H9 (cell line): ENCODE measurements around the gene HPDL. TPM values are rescaled to one million over a fixed set of nuclear protein-coding genes. Genes with fewer than 3 reads are reported as not detected.

Source experiments
- DNase-seq: peaks from one replicate; pipeline ENCODE4 v3.0.0-alpha.2; 2017
- H2AFZ ChIP-seq: one replicate; pipeline ENCODE4 v1.6.1; 2013; ENCODE audit warnings: mild to moderate bottlenecking, low read length, control low read depth, moderate library complexity
- H2AK5ac ChIP-seq: 2 replicates; pipeline ENCODE4 v1.6.1; 2013; ENCODE audit warnings: low read length, control low read depth, mixed read lengths; ENCODE audit not compliant: insufficient read length
- H2BK120ac ChIP-seq: one replicate; pipeline ENCODE4 v1.6.1; 2013; ENCODE audit warnings: low read depth, mild to moderate bottlenecking, low read length, control low read depth, inconsistent platforms; ENCODE audit not compliant: poor library complexity, severe bottlenecking
- H2BK12ac ChIP-seq: 2 replicates; pipeline ENCODE4 v1.6.1; 2013; ENCODE audit warnings: low read length, control low read depth, mixed read lengths, low read depth; ENCODE audit not compliant: insufficient read length
- H2BK15ac ChIP-seq: 2 replicates; pipeline ENCODE4 v1.6.1; 2013; ENCODE audit warnings: low read depth, low read length, control low read depth
- H2BK20ac ChIP-seq: one replicate; pipeline ENCODE4 v1.6.1; 2013; ENCODE audit warnings: low read depth, mild to moderate bottlenecking, low read length, control low read depth, inconsistent platforms; ENCODE audit not compliant: poor library complexity, severe bottlenecking
- H2BK5ac ChIP-seq: 2 replicates; pipeline ENCODE4 v1.6.1; 2013; ENCODE audit warnings: low read length, control low read depth, mixed read lengths; ENCODE audit not compliant: insufficient read length
- H3K14ac ChIP-seq: 2 replicates; pipeline ENCODE4 v1.6.1; 2013; ENCODE audit warnings: low read length, control low read depth; ENCODE audit not compliant: insufficient read depth
- H3K18ac ChIP-seq: 2 replicates; pipeline ENCODE4 v1.6.1; 2013; ENCODE audit warnings: low read depth, mild to moderate bottlenecking, mixed read lengths, low read length, control low read depth; ENCODE audit not compliant: insufficient read length
- H3K23ac ChIP-seq: 2 replicates; pipeline ENCODE4 v1.6.1; 2013; ENCODE audit warnings: low read length, control low read depth, mixed read lengths, low read depth; ENCODE audit not compliant: insufficient read length
- H3K23me2 ChIP-seq: 2 replicates; pipeline ENCODE4 v1.6.1; 2013; ENCODE audit warnings: low read depth, mild to moderate bottlenecking, mixed read lengths, low read length, control low read depth; ENCODE audit not compliant: insufficient read length, poor library complexity, severe bottlenecking
- H3K27ac ChIP-seq: 2 replicates; pipeline ENCODE4 v1.5.1; 2013; ENCODE audit warnings: low read length, control low read depth, mixed read lengths, low read depth; ENCODE audit not compliant: insufficient read length
- H3K27me3 ChIP-seq: 2 replicates; pipeline ENCODE4 v1.6.1; 2013; ENCODE audit warnings: low read length, control low read depth, inconsistent platforms; ENCODE audit not compliant: insufficient read depth
- H3K4ac ChIP-seq: 2 replicates; pipeline ENCODE4 v1.6.1; 2013; ENCODE audit warnings: low read depth, mild to moderate bottlenecking, control low read depth, inconsistent platforms, low read length, moderate library complexity
- H3K4me1 ChIP-seq: 2 replicates; pipeline ENCODE4 v1.6.1; 2013; ENCODE audit warnings: low read length, control low read depth, inconsistent platforms; ENCODE audit not compliant: insufficient read depth
- H3K4me2 ChIP-seq: 2 replicates; pipeline ENCODE4 v1.6.1; 2013; ENCODE audit warnings: low read length, control low read depth, mixed read lengths; ENCODE audit not compliant: insufficient read length, insufficient read depth
- H3K56ac ChIP-seq: 2 replicates; pipeline ENCODE4 v1.6.1; 2013; ENCODE audit warnings: low read depth, mild to moderate bottlenecking, mixed read lengths, low read length, control low read depth; ENCODE audit not compliant: insufficient read length
- H3K79me1 ChIP-seq: 2 replicates; pipeline ENCODE4 v1.6.1; 2013; ENCODE audit warnings: low read depth, mild to moderate bottlenecking, moderate library complexity, low read length, control low read depth, inconsistent platforms; ENCODE audit not compliant: insufficient read depth, poor library complexity, severe bottlenecking
- H3K79me2 ChIP-seq: 2 replicates; pipeline ENCODE4 v1.6.1; 2013; ENCODE audit warnings: low read length, control low read depth, inconsistent platforms; ENCODE audit not compliant: insufficient read depth
- H3K9ac ChIP-seq: 2 replicates; pipeline ENCODE4 v1.6.1; 2013; ENCODE audit warnings: low read length, control low read depth, mixed read lengths; ENCODE audit not compliant: insufficient read length; ENCODE audit errors: extremely low read depth
- H3K9me3 ChIP-seq: one replicate; pipeline ENCODE4 v1.6.1; 2013; ENCODE audit warnings: low read depth, low read length, inconsistent platforms; ENCODE audit not compliant: control insufficient read depth
- H3T11ph ChIP-seq: one replicate; pipeline ENCODE4 v1.6.1; 2013; ENCODE audit warnings: mild to moderate bottlenecking, low read length, control low read depth, inconsistent platforms
- H4K20me1 ChIP-seq: one replicate; pipeline ENCODE4 v1.6.1; 2013; ENCODE audit not compliant: control insufficient read depth, insufficient read length, insufficient read depth
- H4K5ac ChIP-seq: 2 replicates; pipeline ENCODE4 v1.6.1; 2013; ENCODE audit warnings: low read depth, mild to moderate bottlenecking, mixed read lengths, low read length, control low read depth; ENCODE audit not compliant: insufficient read length
- H4K8ac ChIP-seq: replicated peaks from 2 replicates; pipeline ENCODE4 v1.6.1; 2013; ENCODE audit warnings: low read length, control low read depth, mixed read lengths, low read depth; ENCODE audit not compliant: insufficient read length
- H4K91ac ChIP-seq: 2 replicates; pipeline ENCODE4 v1.6.1; 2013; ENCODE audit warnings: low read depth, mild to moderate bottlenecking, moderate library complexity, mixed read lengths, low read length, control low read depth; ENCODE audit not compliant: insufficient read length
- H3K27ac Mint-ChIP-seq, 3 experiments: 2 replicates in 2 of 3; 3 replicates in 1 of 3; pipeline ENCODE4 v1.8.0; 2020 to 2021; ENCODE audit warnings: mixed read lengths in 3 of 3, mild to moderate bottlenecking in 1 of 3, moderate library complexity in 1 of 3
- H3K27me3 Mint-ChIP-seq: 2 replicates; pipeline ENCODE4 v1.8.0; 2021; ENCODE audit warnings: low read depth, mild to moderate bottlenecking, moderate library complexity, mixed read lengths
- H3K36me3 Mint-ChIP-seq, 3 experiments: 2 replicates in 2 of 3; 3 replicates in 1 of 3; pipeline ENCODE4 v1.8.0; 2020 to 2021; ENCODE audit warnings: low read depth in 3 of 3, mixed read lengths in 3 of 3; ENCODE audit not compliant: insufficient read depth in 1 of 3
- H3K4me1 Mint-ChIP-seq, 2 experiments: 2 replicates each; pipeline ENCODE4 v1.8.0; 2020; ENCODE audit warnings: mixed read lengths in 2 of 2
- H3K4me3 Mint-ChIP-seq, 2 experiments: 2 replicates in 1 of 2; 3 replicates in 1 of 2; pipeline ENCODE4 v1.8.0; 2020 to 2021; ENCODE audit warnings: mild to moderate bottlenecking in 2 of 2, mixed read lengths in 2 of 2, moderate library complexity in 1 of 2
- H3K9me3 Mint-ChIP-seq, 2 experiments: 2 replicates in 1 of 2; 3 replicates in 1 of 2; pipeline ENCODE4 v1.8.0; 2020; ENCODE audit warnings: mild to moderate bottlenecking in 2 of 2, mixed read lengths in 2 of 2, moderate library complexity in 1 of 2
- CTCF ChIP-seq: fragments of 200-600 bp; sonication (generic); conservative IDR thresholded peaks from 3 replicates; pipeline ENCODE4 v1.8.0; 2021; ENCODE audit warnings: antibody characterized with exemption, mild to moderate bottlenecking
- WGBS: extraction: QIAGEN DNeasy Blood & Tissue Kit; methylation state at CpG from one replicate; pipeline ENCODE4 v1.1.7; 2013; ENCODE audit warnings: missing lambda C conversion rate, low lambda C conversion rate, mixed read lengths; ENCODE audit not compliant: insufficient read length; ENCODE audit errors: extremely low coverage; 5-methylcytosine and 5-hydroxymethylcytosine counted together
- total RNA-seq: library from RNA; stranded (reverse); gene quantifications from 2 replicates; pipeline ENCODE4 v1.2.1, GENCODE V29; 2021

HPDL gene
- total RNA-seq, 1 experiment from 2014 or later: 10.6 TPM

- no peak overlapping the region for H3K14ac ChIP-seq
- H3K18ac ChIP-seq: no peak overlapping the region
- H3K79me1 ChIP-seq: no peaks in the 10 kb centered on the region
- H3K9ac ChIP-seq: no peak overlapping the region
- DNase-seq: no peak
- no peak overlapping the region for H3K56ac ChIP-seq
- H3K23ac ChIP-seq: no peak overlapping the region
- no peak overlapping the region for H2AK5ac ChIP-seq
- no peak overlapping the region for H4K91ac ChIP-seq
- H2BK120ac ChIP-seq: no peak overlapping the region
- H4K5ac ChIP-seq: no peak overlapping the region
- no peak overlapping the region for H4K8ac ChIP-seq
- no peak overlapping the region for H2AFZ ChIP-seq
- H3K27me3 Mint-ChIP-seq: no peaks in the 10 kb centered on the region
- H3K4me1 ChIP-seq: peaks cover 2% of the 10 kb centered on the region; the same call in 1 of the 2 replicates
- no peak overlapping the region for H2BK20ac ChIP-seq
- no peaks in the 10 kb centered on the region for H3K9me3 ChIP-seq
- H3K27me3 ChIP-seq: no peaks in the 10 kb centered on the region
- H3K79me2 ChIP-seq: no peaks in the 10 kb centered on the region
- peaks cover 3 to 11% of the 10 kb centered on the region in 2 experiments; a peak in 4 of 5 replicates for H3K9me3 Mint-ChIP-seq
- no peak overlapping the region for H2BK15ac ChIP-seq
- H3K36me3 Mint-ChIP-seq: peaks cover 3 to 12% (median 3%) of the 10 kb centered on the region in 3 experiments; a peak in 4 of 7 replicates
- no peak overlapping the region for H3K4me2 ChIP-seq
- H3K4me1 Mint-ChIP-seq: peaks cover 31 to 37% of the 10 kb centered on the region in 2 experiments
- no peak for TF ChIP-seq CTCF
- H2BK12ac ChIP-seq: no peak overlapping the region
- whole genome bisulfite sequencing: no CpG with 5 or more reads among the region's 10 CpGs
- no peak overlapping the region for H3T11ph ChIP-seq
- H3K23me2 ChIP-seq: peaks cover 6% of the 10 kb centered on the region
- H3K4ac ChIP-seq: no peak overlapping the region; the same call in 1 of the 2 replicates
- H3K4me3 Mint-ChIP-seq: peak overlapping the region in 1 of 2 experiments; percentile 24; a peak in 1 of 5 replicates
- no peak overlapping the region for H3K27ac ChIP-seq
- no peaks in the 10 kb centered on the region for H4K20me1 ChIP-seq
- no peak overlapping the region for H2BK5ac ChIP-seq
- H3K27ac Mint-ChIP-seq: peak overlapping the region in 1 of 3 experiments; percentile 10; a peak in 1 of 7 replicates
Observed at GRCh38 chr1:45322486-45323040, 4.1 kb upstream of the HPDL start.
